ENCODE data around the gene GAS7. TPM values are rescaled to one million over a fixed set of nuclear protein-coding genes. Genes with fewer than 3 reads are reported as not detected.

Gene GAS7
- total RNA-seq, 1 experiment from 2014 or later: 6.0 TPM

GRCh38 chr17:10147040-10147439, 51.4 kb downstream of the GAS7 start:
- no peak for TF ChIP-seq CTCF (conservative IDR thresholded peaks at IDR 0.05)
- no peak overlapping the region for H2AK5ac ChIP-seq (ENCODE audit: insufficient read length, low read length)
- no CpG with 5 or more reads among the region's 4 CpGs for WGBS (ENCODE audit: extremely low coverage, insufficient read length, low lambda C conversion rate)
- no peak overlapping the region for H3K56ac ChIP-seq (ENCODE audit: insufficient read length, low read depth, low read length)
- no peaks in the 10 kb centered on the region for H3K27me3 Mint-ChIP-seq (ENCODE audit: low read depth)
- no peak overlapping the region for H2BK20ac ChIP-seq (ENCODE audit: low read depth, low read length, poor library complexity, severe bottlenecking)
- DNase-seq: no peak
- no peaks in the 10 kb centered on the region for H3K9me3 Mint-ChIP-seq
- H2BK5ac ChIP-seq (ENCODE audit: insufficient read length, low read length): no peak overlapping the region
- no peak overlapping the region for H3K23ac ChIP-seq (ENCODE audit: insufficient read length, low read depth, low read length)
- H3K4me1 ChIP-seq (ENCODE audit: insufficient read depth, low read length): no peaks in the 10 kb centered on the region
- no peak overlapping the region for H2BK15ac ChIP-seq (ENCODE audit: low read depth, low read length)
- H3K79me2 ChIP-seq (ENCODE audit: insufficient read depth, low read length): no peaks in the 10 kb centered on the region
- no peaks in the 10 kb centered on the region for H3K9me3 ChIP-seq (ENCODE audit: control insufficient read depth, low read depth, low read length)
- H3K14ac ChIP-seq (ENCODE audit: insufficient read depth, low read length): no peak overlapping the region
- H3K18ac ChIP-seq (ENCODE audit: insufficient read length, low read depth, low read length): no peak overlapping the region
- H3K27ac ChIP-seq (ENCODE audit: insufficient read length, low read depth, low read length): no peak overlapping the region
- peaks cover 0 to 3% of the 10 kb centered on the region in 2 experiments; a peak in 2 of 4 replicates for H3K4me1 Mint-ChIP-seq
- no peaks in the 10 kb centered on the region; a peak in 1 of 7 replicates for H3K36me3 Mint-ChIP-seq (ENCODE audit: insufficient read depth in 1 of 3, low read depth in 3 of 3)
- no peaks in the 10 kb centered on the region for H3K23me2 ChIP-seq (ENCODE audit: insufficient read length, low read depth, low read length, poor library complexity, severe bottlenecking)
- no peak overlapping the region for H4K5ac ChIP-seq (ENCODE audit: insufficient read length, low read depth, low read length)
- no peak overlapping the region for H3K9ac ChIP-seq (ENCODE audit: extremely low read depth, insufficient read length, low read length)
- no peak overlapping the region for H3K4me2 ChIP-seq (ENCODE audit: insufficient read depth, insufficient read length, low read length)
- no peak overlapping the region for H3T11ph ChIP-seq (ENCODE audit: low read length)
- no peak overlapping the region for H3K4ac ChIP-seq (ENCODE audit: low read depth, low read length)
- H4K91ac ChIP-seq (ENCODE audit: insufficient read length, low read depth, low read length): no peak overlapping the region
- no peak overlapping the region for H3K27ac Mint-ChIP-seq
- no peak overlapping the region for H2BK120ac ChIP-seq (ENCODE audit: low read depth, low read length, poor library complexity, severe bottlenecking)
- no peaks in the 10 kb centered on the region for H3K79me1 ChIP-seq (ENCODE audit: insufficient read depth, low read depth, low read length, poor library complexity, severe bottlenecking)
- no peak overlapping the region for H4K8ac ChIP-seq (replicated peaks; ENCODE audit: insufficient read length, low read depth, low read length)
- no peak overlapping the region for H3K4me3 Mint-ChIP-seq
- no peak overlapping the region for H2BK12ac ChIP-seq (ENCODE audit: insufficient read length, low read depth, low read length)
- H2AFZ ChIP-seq (ENCODE audit: low read length): no peak overlapping the region
- H3K27me3 ChIP-seq (ENCODE audit: insufficient read depth, low read length): no peaks in the 10 kb centered on the region
- H4K20me1 ChIP-seq (ENCODE audit: control insufficient read depth, insufficient read depth, insufficient read length): no peaks in the 10 kb centered on the region
